PFSK-1 (cell line): ENCODE results near the gene CASP9.

ENCODE experiments used
- POLR2AphosphoS5 ChIP-seq: IDR thresholded peaks from 2 replicates; pipeline ENCODE4 v1.6.1; 2012; ENCODE audit warnings: low read depth, mild to moderate bottlenecking, control low read depth, low read length, moderate library complexity
- TAF1 ChIP-seq: IDR thresholded peaks from 2 replicates; pipeline ENCODE4 v1.6.1; 2012; ENCODE audit warnings: low read length, control low read depth, borderline replicate concordance; ENCODE audit not compliant: insufficient read depth
- TF ChIP-seq, protein P1 (sequence below), 2 experiments: IDR thresholded peaks; 2 replicates each; pipeline versions ENCODE4 v1.6.1 to v1.8.0; 2011 to 2012; ENCODE audit warnings: low read depth in 2 of 2, low read length in 2 of 2, control low read depth in 1 of 2, inconsistent platforms in 1 of 2, mild to moderate bottlenecking in 1 of 2, moderate library complexity in 1 of 2; ENCODE audit not compliant: insufficient read depth in 1 of 2

DNA sequence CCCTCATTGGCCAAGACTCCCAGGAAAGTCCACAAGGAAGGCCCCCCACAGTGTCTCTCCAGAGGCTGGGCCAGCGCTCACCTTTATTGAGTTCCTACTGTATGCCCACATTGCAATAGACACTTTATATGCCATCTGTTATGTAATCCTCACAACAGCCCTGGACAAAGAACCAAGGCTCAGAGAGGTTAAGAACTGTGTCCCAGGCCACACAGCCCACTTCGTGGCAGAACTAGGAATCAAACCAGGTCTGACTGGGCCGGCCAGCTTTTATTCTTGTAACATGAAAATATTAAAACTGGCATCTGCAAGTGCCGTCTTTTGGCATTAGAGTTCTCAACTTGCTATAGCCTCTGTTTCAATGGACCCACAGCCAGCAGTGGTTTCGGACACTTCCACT, 81.3 kb downstream of the CASP9 start:
- TF ChIP-seq, protein P1, sequence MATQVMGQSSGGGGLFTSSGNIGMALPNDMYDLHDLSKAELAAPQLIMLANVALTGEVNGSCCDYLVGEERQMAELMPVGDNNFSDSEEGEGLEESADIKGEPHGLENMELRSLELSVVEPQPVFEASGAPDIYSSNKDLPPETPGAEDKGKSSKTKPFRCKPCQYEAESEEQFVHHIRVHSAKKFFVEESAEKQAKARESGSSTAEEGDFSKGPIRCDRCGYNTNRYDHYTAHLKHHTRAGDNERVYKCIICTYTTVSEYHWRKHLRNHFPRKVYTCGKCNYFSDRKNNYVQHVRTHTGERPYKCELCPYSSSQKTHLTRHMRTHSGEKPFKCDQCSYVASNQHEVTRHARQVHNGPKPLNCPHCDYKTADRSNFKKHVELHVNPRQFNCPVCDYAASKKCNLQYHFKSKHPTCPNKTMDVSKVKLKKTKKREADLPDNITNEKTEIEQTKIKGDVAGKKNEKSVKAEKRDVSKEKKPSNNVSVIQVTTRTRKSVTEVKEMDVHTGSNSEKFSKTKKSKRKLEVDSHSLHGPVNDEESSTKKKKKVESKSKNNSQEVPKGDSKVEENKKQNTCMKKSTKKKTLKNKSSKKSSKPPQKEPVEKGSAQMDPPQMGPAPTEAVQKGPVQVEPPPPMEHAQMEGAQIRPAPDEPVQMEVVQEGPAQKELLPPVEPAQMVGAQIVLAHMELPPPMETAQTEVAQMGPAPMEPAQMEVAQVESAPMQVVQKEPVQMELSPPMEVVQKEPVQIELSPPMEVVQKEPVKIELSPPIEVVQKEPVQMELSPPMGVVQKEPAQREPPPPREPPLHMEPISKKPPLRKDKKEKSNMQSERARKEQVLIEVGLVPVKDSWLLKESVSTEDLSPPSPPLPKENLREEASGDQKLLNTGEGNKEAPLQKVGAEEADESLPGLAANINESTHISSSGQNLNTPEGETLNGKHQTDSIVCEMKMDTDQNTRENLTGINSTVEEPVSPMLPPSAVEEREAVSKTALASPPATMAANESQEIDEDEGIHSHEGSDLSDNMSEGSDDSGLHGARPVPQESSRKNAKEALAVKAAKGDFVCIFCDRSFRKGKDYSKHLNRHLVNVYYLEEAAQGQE (IDR thresholded peaks at IDR 0.05; ENCODE audit: insufficient read depth in 1 of 2, low read depth in 2 of 2, low read length in 2 of 2) = no peak
- TF ChIP-seq POLR2AphosphoS5 (no peak), TAF1 (no peak)
